GM12891 (cell line): Measurements from ENCODE around the gene KRT77.

Experiments used
- POLR2A ChIP-seq: IDR thresholded peaks from 2 replicates; pipeline ENCODE4 v1.6.1; 2011; ENCODE audit warnings: low read depth, low read length, control low read depth
- POLR2AphosphoS5 ChIP-seq: IDR thresholded peaks from 2 replicates; pipeline ENCODE4 v1.6.1; 2011; ENCODE audit warnings: low read depth, low read length, control low read depth
- SPI1 ChIP-seq: IDR thresholded peaks from 2 replicates; pipeline ENCODE4 v1.6.1; 2011; ENCODE audit warnings: low read depth, low read length, control low read depth

DNA sequence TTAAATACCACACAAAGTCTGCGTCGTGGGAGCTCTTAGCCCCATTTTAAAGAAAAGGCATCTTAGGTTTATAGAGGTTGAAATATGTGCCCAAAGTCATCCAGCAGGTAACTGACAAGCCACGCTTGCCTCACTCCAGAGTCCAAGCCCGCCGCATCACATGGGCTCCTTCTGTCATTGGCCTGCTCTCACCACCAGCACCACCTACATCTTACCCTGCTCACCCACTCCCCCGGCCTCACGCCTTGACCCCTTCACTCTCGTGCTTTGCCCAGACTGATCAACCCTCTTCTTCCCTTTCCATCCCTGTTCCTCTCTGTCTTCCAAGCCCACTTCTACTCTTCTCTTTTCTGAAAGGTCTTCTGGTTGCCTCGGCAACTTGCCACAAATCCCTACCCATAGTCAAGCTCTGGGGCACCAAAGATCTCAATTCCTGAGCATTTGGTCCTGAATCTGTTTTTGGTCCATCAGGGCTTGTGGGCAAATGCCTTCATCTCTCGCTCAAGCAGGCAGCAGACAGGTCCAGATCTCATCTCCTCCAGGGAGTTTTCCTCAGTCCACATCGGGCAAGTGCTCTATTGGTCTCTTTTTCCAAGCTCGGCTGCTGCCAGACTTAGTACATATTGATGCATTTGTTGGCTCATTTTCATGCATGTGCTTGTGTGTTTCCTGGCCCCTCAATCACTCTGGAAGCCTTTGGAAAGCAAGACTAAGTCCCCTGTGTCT lies 19.6 kb downstream of the KRT77 start:
- TF ChIP-seq POLR2AphosphoS5 (no peak), SPI1 (no peak), POLR2A (no peak)
